SK-N-MC (cell line): ENCODE results near the gene KRT6C.

Source experiments
- EZH2 ChIP-seq: fragments of 200-600 bp; sonication (generic); IDR thresholded peaks from one replicate; pipeline ENCODE4 v1.6.1; 2017; ENCODE audit warnings: antibody characterized with exemption
- POLR2AphosphoS5 ChIP-seq: IDR thresholded peaks from 2 replicates; pipeline ENCODE4 v1.6.1; 2012; ENCODE audit warnings: mild to moderate bottlenecking, low read depth, low read length, borderline replicate concordance

DNA sequence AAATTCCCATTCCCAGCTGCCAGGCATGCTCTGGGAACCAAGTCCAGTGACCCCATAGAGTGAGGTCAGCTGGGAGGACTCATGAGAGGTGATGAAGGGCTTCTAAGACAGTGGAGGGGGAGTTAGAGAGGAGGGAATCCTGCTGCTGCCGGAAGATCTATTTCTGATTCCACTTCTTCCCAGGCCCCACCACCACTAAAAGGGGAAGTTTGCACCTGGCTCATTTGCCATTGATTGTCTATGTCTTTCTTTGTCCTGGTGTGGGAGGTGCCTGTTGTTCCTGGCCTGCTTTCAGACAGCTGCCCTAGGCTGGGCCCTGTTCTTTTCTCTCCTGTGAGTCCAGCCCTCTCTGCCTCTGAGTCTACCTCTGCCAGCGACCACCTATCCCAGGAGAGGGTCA lies 22.4 kb upstream of the KRT6C start:
- TF ChIP-seq EZH2 = no peak
- no peak for TF ChIP-seq POLR2AphosphoS5
